ENCODE measurements around the gene C11orf16.
"Not testable (repeated sequence)": the region's sequence is repeated elsewhere in the genome, so short reads cannot be mapped to it uniquely, and the experiment has no call there.

Gene C11orf16

GRCh38 chr11:8935789-8936188 lies 3.0 kb upstream of the C11orf16 start:
- DNase-seq: not testable (repeated sequence)

GRCh38 chr11:8934742-8935488 lies 2.2 kb upstream of the C11orf16 start:
- no peak for DNase-seq

GRCh38 chr11:8933931-8934330 lies 1.2 kb upstream of the C11orf16 start:
- no peak for DNase-seq

- DNase-seq: no peak
Observed at GRCh38 chr11:8930456-8931175, 2.1 kb downstream of the C11orf16 start.

GRCh38 chr11:8928981-8929615 lies 3.6 kb downstream of the C11orf16 start:
- no peak for DNase-seq

GRCh38 chr11:8928205-8928604 lies 4.5 kb downstream of the C11orf16 start:
- DNase-seq: no peak

- DNase-seq: no peak
Observed at GRCh38 chr11:8927233-8927632, 5.5 kb downstream of the C11orf16 start.

- DNase-seq: no peak
Observed at GRCh38 chr11:8926236-8926635, 6.5 kb downstream of the C11orf16 start.

- no peak for DNase-seq
Observed at GRCh38 chr11:8925711-8926110, 7.0 kb downstream of the C11orf16 start.

- no peak for DNase-seq
Observed at GRCh38 chr11:8922691-8923090, 10.1 kb downstream of the C11orf16 start.

GRCh38 chr11:8917157-8917825 lies 15.5 kb downstream of the C11orf16 start:
- DNase-seq: no peak

GRCh38 chr11:8914661-8915018 lies 18.1 kb downstream of the C11orf16 start:
- no peak for DNase-seq

GRCh38 chr11:8913961-8914660 lies 18.6 kb downstream of the C11orf16 start:
- peak; percentile 59 for DNase-seq

GRCh38 chr11:8911029-8911823 lies 21.5 kb downstream of the C11orf16 start, which contains the start of gene AKIP1:
TSS of gene AKIP1 (plus strand) at chr11:8911189. CDS start at chr11:8911450, 261 bp downstream.
- peak; percentile 95 for DNase-seq

- DNase-seq: no peak
Observed at GRCh38 chr11:8910649-8911026, 22.1 kb downstream of the C11orf16 start.

- no peak for DNase-seq
Observed at GRCh38 chr11:8908099-8908498, 24.6 kb downstream of the C11orf16 start.

- no peak for DNase-seq
Observed at GRCh38 chr11:8907116-8907515, 25.6 kb downstream of the C11orf16 start.

GRCh38 chr11:8905528-8906165 lies 27.1 kb downstream of the C11orf16 start:
- DNase-seq: no peak

GRCh38 chr11:8899119-8899753 lies 33.5 kb downstream of the C11orf16 start:
- DNase-seq: no peak

GRCh38 chr11:8891185-8891584 lies 41.6 kb downstream of the C11orf16 start:
- DNase-seq: not testable (repeated sequence)

- DNase-seq: no peak
Observed at GRCh38 chr11:8886322-8886721, 46.4 kb downstream of the C11orf16 start.
